Endothelial cell of umbilical vein (primary cell): Measurements from ENCODE around the gene ING2.

Experiments used
- CTCF ChIP-seq, 2 donors: IDR thresholded peaks; 1 replicate in 1 of 2; 2 replicates in 1 of 2; pipeline ENCODE4 v1.5.1; 2011; ENCODE audit warnings: low read length in 2 of 2, mild to moderate bottlenecking in 2 of 2, moderate library complexity in 2 of 2, control low read depth in 1 of 2, inconsistent platforms in 1 of 2, low read depth in 1 of 2; ENCODE audit not compliant: insufficient read depth in 1 of 2; ENCODE audit errors: extremely low read depth in 1 of 2
- JUN ChIP-seq: IDR thresholded peaks from 2 replicates; pipeline ENCODE4 v1.6.1; 2011; ENCODE audit warnings: borderline replicate concordance, low read depth; ENCODE audit not compliant: insufficient read length, insufficient read depth
- MAX ChIP-seq: IDR thresholded peaks from 2 replicates; pipeline ENCODE4 v1.6.1; 2011; ENCODE audit not compliant: insufficient read depth, insufficient read length
- MYC ChIP-seq: IDR thresholded peaks from one replicate; pipeline ENCODE4 v1.6.1; 2011; ENCODE audit warnings: mild to moderate bottlenecking, low read depth, low read length

GRCh38 chr4:183543435-183543834 lies 38.6 kb downstream of the ING2 start:
- TF ChIP-seq CTCF (IDR thresholded peaks at IDR 0.05; ENCODE audit: extremely low read depth in 1 of 2, insufficient read depth in 1 of 2, low read depth in 1 of 2, low read length in 2 of 2) (no peak), MYC (no peak), MAX (no peak), JUN (no peak)
